HepG2 (cell line): Measurements from ENCODE around the gene PRKG1. TPM values are rescaled to one million over a fixed set of nuclear protein-coding genes. Genes with fewer than 3 reads are reported as not detected.

Experiments used
- ATF5 ChIP-seq: sonication (generic); formaldehyde crosslinking; IDR thresholded peaks from 2 replicates; pipeline ENCODE4 v1.4.0; 2020; ENCODE audit warnings: mild to moderate bottlenecking, low read depth, missing genetic modification reagents
- ERF ChIP-seq: IDR thresholded peaks from 2 replicates; pipeline ENCODE4 v1.6.1; 2018; ENCODE audit warnings: missing biosample characterization, missing genetic modification reagents
- FOSL1 ChIP-seq: sonication (generic); formaldehyde crosslinking; IDR thresholded peaks from 2 replicates; pipeline ENCODE4 v1.9.0; 2021; ENCODE audit warnings: missing genetic modification reagents, borderline replicate concordance
- HNF4A ChIP-seq: sonication (generic); formaldehyde crosslinking; IDR thresholded peaks from 2 replicates; pipeline ENCODE4 v1.4.0; 2020; ENCODE audit warnings: missing genetic modification reagents
- MAFF ChIP-seq: IDR thresholded peaks from 2 replicates; pipeline ENCODE4 v1.6.1; 2011; ENCODE audit warnings: low read depth, low read length, improper control_type of control experiment
- MXD4 ChIP-seq: IDR thresholded peaks from 2 replicates; pipeline ENCODE4 v1.6.1; 2016; ENCODE audit warnings: mild to moderate bottlenecking, missing biosample characterization, missing genetic modification reagents
- NFE2L2 ChIP-seq: fragments of 150-350 bp; IDR thresholded peaks from 2 replicates; pipeline ENCODE4 v1.6.1; 2014; ENCODE audit warnings: low read length
- SCMH1 ChIP-seq: sonication (generic); formaldehyde crosslinking; IDR thresholded peaks from 2 replicates; pipeline ENCODE4 v1.9.0; 2021; ENCODE audit warnings: missing genetic modification reagents, mild to moderate bottlenecking, borderline replicate concordance
- SNAPC2 ChIP-seq: sonication (generic); formaldehyde crosslinking; IDR thresholded peaks from 2 replicates; pipeline ENCODE4 v1.8.1; 2022; ENCODE audit warnings: mild to moderate bottlenecking, missing genetic modification reagents
- TBX2 ChIP-seq: sonication (generic); formaldehyde crosslinking; IDR thresholded peaks from 2 replicates; pipeline ENCODE4 v1.5.0; 2020; ENCODE audit warnings: missing genetic modification reagents, mild to moderate bottlenecking, borderline replicate concordance
- THAP9 ChIP-seq: sonication (generic); formaldehyde crosslinking; IDR thresholded peaks from 2 replicates; pipeline ENCODE4; 2020; ENCODE audit warnings: missing genetic modification reagents, mild to moderate bottlenecking, borderline replicate concordance
- ZBTB44 ChIP-seq: sonication (generic); formaldehyde crosslinking; IDR thresholded peaks from 2 replicates; pipeline ENCODE4 v1.4.0; 2020; ENCODE audit warnings: missing genetic modification reagents
- ZBTB7A ChIP-seq: sonication (generic); formaldehyde crosslinking; IDR thresholded peaks from 2 replicates; pipeline ENCODE4 v1.8.0; 2022; ENCODE audit warnings: mild to moderate bottlenecking, missing genetic modification reagents
- ZFP36L1 ChIP-seq: sonication (generic); formaldehyde crosslinking; IDR thresholded peaks from 2 replicates; pipeline ENCODE4 v1.8.0; 2022; ENCODE audit warnings: mild to moderate bottlenecking, missing genetic modification reagents, moderate library complexity
- ZMAT3 ChIP-seq: sonication (generic); formaldehyde crosslinking; conservative IDR thresholded peaks from 2 replicates; pipeline ENCODE4 v1.7.0; 2021; ENCODE audit warnings: missing genetic modification reagents
- ZMYM2 ChIP-seq: sonication (generic); formaldehyde crosslinking; IDR thresholded peaks from 2 replicates; pipeline ENCODE4 v1.8.0; 2022; ENCODE audit warnings: mild to moderate bottlenecking, missing genetic modification reagents
- ZNF234 ChIP-seq: sonication (generic); formaldehyde crosslinking; conservative IDR thresholded peaks from 2 replicates; pipeline ENCODE4 v1.5.1; 2020; ENCODE audit warnings: mild to moderate bottlenecking, missing genetic modification reagents
- ZNF235 ChIP-seq: sonication (generic); formaldehyde crosslinking; IDR thresholded peaks from 2 replicates; pipeline ENCODE4 v1.8.1; 2023; ENCODE audit warnings: mild to moderate bottlenecking, missing genetic modification reagents, borderline replicate concordance
- ZNF30 ChIP-seq: sonication (generic); formaldehyde crosslinking; IDR thresholded peaks from 2 replicates; pipeline ENCODE4 v1.5.0; 2020; ENCODE audit warnings: mild to moderate bottlenecking, missing genetic modification reagents
- ZNF350 ChIP-seq: sonication (generic); formaldehyde crosslinking; IDR thresholded peaks from 2 replicates; pipeline ENCODE4 v1.4.0; 2020; ENCODE audit warnings: mild to moderate bottlenecking, low read depth, missing genetic modification reagents, borderline replicate concordance
- ZNF446 ChIP-seq: sonication (generic); formaldehyde crosslinking; IDR thresholded peaks from 2 replicates; pipeline ENCODE4 v1.5.0; 2020; ENCODE audit warnings: mild to moderate bottlenecking, missing genetic modification reagents
- ZNF543 ChIP-seq: sonication (generic); formaldehyde crosslinking; IDR thresholded peaks from 2 replicates; pipeline ENCODE4 v1.4.0; 2020; ENCODE audit warnings: mild to moderate bottlenecking, missing genetic modification reagents
- ZNF652 ChIP-seq: IDR thresholded peaks from 2 replicates; pipeline ENCODE4 v1.6.1; 2016; ENCODE audit warnings: low read depth, borderline replicate concordance
- ZSCAN21 ChIP-seq: sonication (generic); formaldehyde crosslinking; IDR thresholded peaks from 2 replicates; pipeline ENCODE4 v1.8.0; 2022; ENCODE audit warnings: mild to moderate bottlenecking, missing genetic modification reagents, moderate library complexity, borderline replicate concordance
- polyA plus RNA-seq, 8 experiments: library from polyadenylated mRNA; depleted of rRNA in 3 of 8; stranded (reverse) in 7 of 8; unstranded in 1 of 8; fragments of >200 nt; fragmentation: Illumina TruSeq in 4 of 8; extraction: Trizol in 4 of 8; gene quantifications; 2 replicates each; pipeline versions ENCODE4 v1.2.1 to v1.2.3, GENCODE V29; 2011 to 2016; ENCODE audit warnings: low read depth in 4 of 8, missing spikeins in 1 of 8, mixed read lengths in 1 of 8; ENCODE audit not compliant: insufficient read depth in 1 of 8
- total RNA-seq, 5 experiments: library from RNA; depleted of rRNA; stranded (reverse); fragments of >200 nt; fragmentation: Illumina TruSeq; extraction: Trizol; gene quantifications; 2 replicates each; pipeline ENCODE4 v1.2.3, GENCODE V29; 2016; ENCODE audit warnings: low read depth in 1 of 5
- TF ChIP-seq, protein P1 (sequence below): sonication (generic); formaldehyde crosslinking; conservative IDR thresholded peaks from 2 replicates; pipeline ENCODE4 v1.8.0; 2022; ENCODE audit warnings: mild to moderate bottlenecking, moderate library complexity, missing genetic modification reagents

PRKG1 gene
- total and polyA plus RNA-seq, 2 of the 13 experiments (the other 11 are each of a cell fraction or from before 2014, with no cell fraction given): 0.01 TPM; not detected in 1

GRCh38 chr10:52313256-52313932 is 1239.1 kb downstream of the PRKG1 start (continued):
- TF ChIP-seq MAFF: 0 out of 2 replicates have a peak, but pooled peaks have one; percentile 30
- TF ChIP-seq ZNF446 (CRISPR knock-in tag): no peak
- TF ChIP-seq, protein P1, sequence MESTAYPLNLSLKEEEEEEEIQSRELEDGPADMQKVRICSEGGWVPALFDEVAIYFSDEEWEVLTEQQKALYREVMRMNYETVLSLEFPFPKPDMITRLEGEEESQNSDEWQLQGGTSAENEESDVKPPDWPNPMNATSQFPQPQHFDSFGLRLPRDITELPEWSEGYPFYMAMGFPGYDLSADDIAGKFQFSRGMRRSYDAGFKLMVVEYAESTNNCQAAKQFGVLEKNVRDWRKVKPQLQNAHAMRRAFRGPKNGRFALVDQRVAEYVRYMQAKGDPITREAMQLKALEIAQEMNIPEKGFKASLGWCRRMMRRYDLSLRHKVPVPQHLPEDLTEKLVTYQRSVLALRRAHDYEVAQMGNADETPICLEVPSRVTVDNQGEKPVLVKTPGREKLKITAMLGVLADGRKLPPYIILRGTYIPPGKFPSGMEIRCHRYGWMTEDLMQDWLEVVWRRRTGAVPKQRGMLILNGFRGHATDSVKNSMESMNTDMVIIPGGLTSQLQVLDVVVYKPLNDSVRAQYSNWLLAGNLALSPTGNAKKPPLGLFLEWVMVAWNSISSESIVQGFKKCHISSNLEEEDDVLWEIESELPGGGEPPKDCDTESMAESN (CRISPR knock-in tag): no peak
- TF ChIP-seq ZNF234 (CRISPR knock-in tag): peak; percentile 75
- no peak for TF ChIP-seq NFE2L2
- no peak for TF ChIP-seq ZNF350 (CRISPR knock-in tag)
- no peak for TF ChIP-seq ZBTB7A (CRISPR knock-in tag)
- TF ChIP-seq ZNF235 (CRISPR knock-in tag): no peak
- no peak for TF ChIP-seq FOSL1 (CRISPR knock-in tag)
- no peak for TF ChIP-seq TBX2 (CRISPR knock-in tag)
- no peak for TF ChIP-seq ZMYM2 (CRISPR knock-in tag)
- peak; percentile 32 for TF ChIP-seq HNF4A (CRISPR knock-in tag)
- TF ChIP-seq ZNF652 (CRISPR knock-in tag): peak; percentile 91
- no peak for TF ChIP-seq ZMAT3
- TF ChIP-seq ZFP36L1 (CRISPR knock-in tag): 0 out of 2 replicates have a peak, but pooled peaks have one; percentile 42
- TF ChIP-seq ZSCAN21 (CRISPR knock-in tag): 0 out of 2 replicates have a peak, but pooled peaks have one; percentile 11
- TF ChIP-seq ZNF30 (CRISPR knock-in tag): no peak
- TF ChIP-seq THAP9 (CRISPR knock-in tag): no peak
- TF ChIP-seq ATF5: no peak
- TF ChIP-seq ERF (CRISPR knock-in tag): no peak
- TF ChIP-seq MXD4 (CRISPR knock-in tag): no peak
- no peak for TF ChIP-seq SCMH1 (CRISPR knock-in tag)
- no peak for TF ChIP-seq SNAPC2
- TF ChIP-seq ZNF543 (CRISPR knock-in tag): no peak
- no peak for TF ChIP-seq ZBTB44
